Activated CD8-positive, alpha-beta memory T cell treated with anti-CD3 and anti-CD28 coated beads, Interleukin-2, amount 10 ng/mL, durations not matched to agents 7 days and 5 days (primary cell): ENCODE data around the gene ZNF385C. TPM values are rescaled to one million over a fixed set of nuclear protein-coding genes. Genes with fewer than 3 reads are reported as not detected.

Experiments
- ATAC-seq: fragments of 150-1000 bp; cut with Tn5 transposase; one replicate; pipeline ENCODE4 v1.10.0; 2021; ENCODE audit warnings: moderate library complexity
- CTCF ChIA-PET: fragments of 350-600 bp; sonication (Branson Sonifier 250); formaldehyde crosslinking; loops from one replicate; lab custom pipeline; 2021; ENCODE audit warnings: antibody characterized with exemption; lab: Charles Lee
- DNase-seq: peaks from one replicate; pipeline ENCODE4 v3.0.0-alpha.2; 2020
- H3K27ac Mint-ChIP-seq: one replicate; pipeline ENCODE4 v1.8.0; 2021; ENCODE audit warnings: mild to moderate bottlenecking, mixed read lengths
- H3K27me3 Mint-ChIP-seq: one replicate; pipeline ENCODE4 v1.8.0; 2021; ENCODE audit warnings: mixed read lengths
- H3K36me3 Mint-ChIP-seq: one replicate; pipeline ENCODE4 v1.8.0; 2021; ENCODE audit warnings: mild to moderate bottlenecking, mixed read lengths
- H3K4me1 Mint-ChIP-seq: one replicate; pipeline ENCODE4 v1.8.0; 2021; ENCODE audit warnings: mixed read lengths
- H3K4me3 Mint-ChIP-seq: one replicate; pipeline ENCODE4 v1.8.0; 2021; ENCODE audit warnings: mild to moderate bottlenecking, moderate library complexity, mixed read lengths
- H3K9me3 Mint-ChIP-seq: one replicate; pipeline ENCODE4 v1.8.0; 2022; ENCODE audit warnings: low read depth, mixed read lengths
- total RNA-seq, 2 experiments: library from RNA; stranded (reverse); gene quantifications; one replicate each; pipeline ENCODE4 v1.2.3, GENCODE V29; 2021

ZNF385C gene
- total RNA-seq, 2 experiments from 2014 or later: 0.12 to 0.18 TPM

DNA sequence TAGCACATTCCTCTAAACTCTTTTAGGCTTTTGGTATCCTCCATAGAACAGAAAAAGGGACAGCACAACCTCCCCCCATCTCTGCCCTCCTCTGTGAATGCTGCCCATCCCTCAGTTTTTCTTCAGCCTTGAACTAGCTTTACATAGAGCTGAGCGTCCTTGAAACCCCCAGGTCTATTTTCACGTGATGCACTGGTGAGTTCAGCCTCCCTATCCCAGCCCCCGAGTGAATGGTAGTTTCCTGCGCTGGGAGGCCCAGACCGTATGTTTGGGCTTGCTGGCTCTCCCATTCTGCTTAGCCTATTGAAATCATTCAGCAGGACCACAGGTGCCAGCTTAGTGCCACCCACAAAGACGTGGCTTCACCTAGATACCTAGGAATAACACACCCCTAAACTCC lies 22.5 kb downstream of the ZNF385C start:
- Mint-ChIP-seq H3K36me3 (no peaks in the 10 kb centered on the region), H3K4me3 (no peak overlapping the region), H3K9me3 (no peaks in the 10 kb centered on the region), H3K4me1 (peaks cover 9% of the 10 kb centered on the region), H3K27ac (no peak overlapping the region), H3K27me3 (peaks cover 27% of the 10 kb centered on the region)
- no peak for DNase-seq
- CTCF ChIA-PET: interaction anchor here (0.7 to 2.9 kb wide), 2 partner anchors 9 to 32 kb away, joined by 5 to 17 read pairs; no protein-coding TSS in a partner anchor
- ATAC-seq: no peak

DNA sequence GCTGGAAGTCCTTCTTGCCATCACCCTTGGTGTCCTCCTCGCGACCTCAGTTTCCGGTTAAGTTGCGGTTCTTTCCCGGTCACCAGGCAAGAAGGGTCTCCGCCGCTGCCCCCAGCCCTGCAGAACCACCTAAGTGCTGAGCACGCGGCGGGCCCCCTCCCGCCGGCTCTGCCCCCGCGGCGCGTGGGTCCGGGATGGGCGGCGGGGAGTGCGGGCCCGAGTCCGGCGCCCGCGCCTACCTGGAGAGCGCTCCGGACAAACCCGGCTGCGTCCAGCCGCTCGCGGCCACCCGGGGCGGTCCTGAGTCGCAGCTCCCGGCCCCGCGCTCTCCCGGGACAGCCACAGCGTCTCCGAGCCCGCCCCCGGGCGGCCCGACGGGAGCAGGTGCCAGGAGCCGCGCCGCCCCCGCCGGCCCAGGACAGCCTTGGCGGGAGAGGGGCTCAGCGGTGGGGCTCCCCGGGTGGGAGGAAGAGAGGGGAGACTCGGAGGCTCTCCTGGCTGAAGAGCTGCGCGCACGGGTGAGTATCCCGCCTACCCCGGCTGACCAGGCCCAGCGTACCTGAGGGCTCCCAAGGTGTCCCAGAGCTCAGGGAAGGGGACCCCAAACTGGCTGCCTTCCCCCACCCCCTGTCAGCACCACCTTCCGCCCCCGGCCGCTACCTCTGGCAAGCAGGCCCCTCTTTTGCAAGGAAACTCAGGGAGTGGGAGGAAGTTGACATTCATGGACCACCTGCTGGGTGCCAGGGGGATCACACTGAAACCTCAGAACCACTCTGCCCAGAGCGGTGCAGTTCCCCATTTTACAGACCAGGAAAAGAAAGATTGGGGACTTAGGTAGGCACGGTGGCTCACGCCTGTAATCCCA lies 25.7 kb downstream of the ZNF385C start:
- ATAC-seq (peak; percentile 34), DNase-seq (no peak)
- Mint-ChIP-seq H3K4me1 (peaks cover 9% of the 10 kb centered on the region), H3K27me3 (peaks cover 27% of the 10 kb centered on the region), H3K4me3 (peak overlapping the region; percentile 58), H3K9me3 (no peaks in the 10 kb centered on the region), H3K27ac (no peak overlapping the region), H3K36me3 (no peaks in the 10 kb centered on the region)
- CTCF ChIA-PET: interaction anchor here (1.0 to 2.2 kb wide), 13 partner anchors 12 to 110 kb away, joined by 3 to 8 read pairs (median 4); partner anchors contain the start of genes DHX58 and DNAJC7

DNA sequence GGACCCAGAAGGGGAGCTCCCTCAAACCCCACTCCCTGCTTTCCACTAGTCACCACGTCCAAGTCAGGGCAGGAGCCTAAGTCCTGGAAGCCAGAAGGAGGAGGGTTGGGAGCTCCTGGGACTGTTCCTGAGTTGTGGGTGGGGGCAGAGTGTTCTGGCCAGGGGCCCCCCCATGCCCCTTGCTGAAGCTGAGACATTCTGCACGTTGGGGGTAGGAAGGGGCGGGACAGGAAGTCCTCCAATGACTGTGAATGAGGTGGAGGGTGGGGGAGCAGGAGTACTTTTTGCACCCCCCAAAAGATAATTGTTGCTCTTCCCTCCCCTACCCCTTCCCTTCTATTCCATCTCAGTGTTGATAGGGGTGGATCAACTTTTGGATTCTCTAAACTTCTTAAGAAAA lies 26.5 kb downstream of the ZNF385C start:
- Mint-ChIP-seq H3K27me3 (peaks cover 27% of the 10 kb centered on the region), H3K4me3 (peak overlapping the region; percentile 58), H3K27ac (no peak overlapping the region), H3K4me1 (peaks cover 9% of the 10 kb centered on the region), H3K9me3 (no peaks in the 10 kb centered on the region), H3K36me3 (no peaks in the 10 kb centered on the region)
- CTCF ChIA-PET: interaction anchor here (1.0 to 2.2 kb wide), 12 partner anchors 12 to 109 kb away, joined by 3 to 8 read pairs (median 4); partner anchors contain the start of genes DHX58 and DNAJC7
- ATAC-seq: peak; percentile 31
- no peak for DNase-seq

- CTCF ChIA-PET: interaction anchor here (1.1 to 5.5 kb wide), 4 partner anchors 28 to 112 kb away, joined by 3 to 117 read pairs (median 4); partner anchors contain the start of genes DHX58, HSPB9, KAT2A and KCNH4
- ATAC-seq: no peak
Measured at GRCh38 chr17:42068979-42069378, 29.3 kb downstream of the ZNF385C start.

GRCh38 chr17:42067371-42068091 lies 30.7 kb downstream of the ZNF385C start:
- peaks cover 11% of the 10 kb centered on the region for H3K27me3 Mint-ChIP-seq
- CTCF ChIA-PET: interaction anchor here (0.7 to 5.5 kb wide), 22 partner anchors 9 to 339 kb away, joined by 3 to 117 read pairs (median 4); partner anchors contain the start of genes DHX58, DNAJC7, HSPB9 and JUP
- H3K4me1 Mint-ChIP-seq: peaks cover 29% of the 10 kb centered on the region
- no peak overlapping the region for H3K27ac Mint-ChIP-seq
- no peaks in the 10 kb centered on the region for H3K36me3 Mint-ChIP-seq
- H3K4me3 Mint-ChIP-seq: no peak overlapping the region
- DNase-seq (peak; percentile 80), ATAC-seq (peak; percentile 58)
- no peaks in the 10 kb centered on the region for H3K9me3 Mint-ChIP-seq

More at GRCh38 chr17:42068979-42069378, 29.3 kb downstream of the ZNF385C start:
- Mint-ChIP-seq H3K4me1 (peaks cover 21% of the 10 kb centered on the region), H3K36me3 (no peaks in the 10 kb centered on the region), H3K4me3 (no peak overlapping the region), H3K27me3 (peaks cover 23% of the 10 kb centered on the region), H3K27ac (no peak overlapping the region), H3K9me3 (no peaks in the 10 kb centered on the region)
- DNase-seq: no peak

- H3K9me3 Mint-ChIP-seq: no peaks in the 10 kb centered on the region
- DNase-seq (no peak), ATAC-seq (peak; percentile 35)
- no peaks in the 10 kb centered on the region for H3K27me3 Mint-ChIP-seq
- H3K36me3 Mint-ChIP-seq: no peaks in the 10 kb centered on the region
- H3K4me1 Mint-ChIP-seq: peaks cover 22% of the 10 kb centered on the region
- no peak overlapping the region for H3K4me3 Mint-ChIP-seq
- CTCF ChIA-PET: interaction anchor here (0.7 to 5.5 kb wide), 16 partner anchors 11 to 223 kb away, joined by 3 to 117 read pairs (median 5); partner anchors contain the start of genes DHX58, DNAJC7, HSPB9 and KAT2A
- H3K27ac Mint-ChIP-seq: no peak overlapping the region
Measured at GRCh38 chr17:42065201-42065600, 33.1 kb downstream of the ZNF385C start.

DNA sequence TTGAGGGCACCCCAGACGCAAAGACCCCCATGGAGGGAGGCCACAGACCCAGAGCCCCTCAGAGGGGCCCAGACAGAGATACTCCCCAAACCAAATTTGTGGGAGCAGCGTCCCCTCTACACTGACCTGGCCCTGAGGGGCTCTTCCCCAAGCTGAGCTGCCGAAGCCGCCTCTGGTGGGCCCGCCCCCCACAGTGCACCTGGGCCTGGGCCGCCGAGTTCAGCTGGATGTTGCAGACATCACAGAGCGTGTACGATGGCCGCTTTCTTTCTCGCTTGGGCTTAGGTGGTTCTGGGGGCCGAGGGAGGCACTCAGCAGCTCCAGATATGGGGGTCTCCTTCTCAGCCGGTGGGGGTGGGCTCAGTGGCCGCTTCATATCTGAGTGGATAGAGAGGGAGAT lies 35.6 kb downstream of the ZNF385C start:
- ATAC-seq (no peak), DNase-seq (no peak)
- CTCF ChIA-PET: interaction anchor here (0.8 to 2.2 kb wide), 3 partner anchors 42 to 74 kb away, joined by 3 to 8 read pairs (median 3); partner anchors contain the start of gene NKIRAS2
- Mint-ChIP-seq H3K27ac (no peak overlapping the region), H3K9me3 (no peaks in the 10 kb centered on the region), H3K27me3 (no peaks in the 10 kb centered on the region), H3K4me1 (peaks cover 22% of the 10 kb centered on the region), H3K4me3 (no peak overlapping the region), H3K36me3 (no peaks in the 10 kb centered on the region)

GRCh38 chr17:42061646-42062487 lies 36.4 kb downstream of the ZNF385C start:
- CTCF ChIA-PET: interaction anchor here (1.2 to 2.2 kb wide), 4 partner anchors 37 to 99 kb away, joined by 3 to 8 read pairs (median 3); partner anchors contain the start of gene NKIRAS2
- ATAC-seq (no peak), DNase-seq (no peak)
- Mint-ChIP-seq H3K36me3 (no peaks in the 10 kb centered on the region), H3K4me1 (peaks cover 22% of the 10 kb centered on the region), H3K9me3 (no peaks in the 10 kb centered on the region), H3K27me3 (no peaks in the 10 kb centered on the region), H3K27ac (no peak overlapping the region), H3K4me3 (no peak overlapping the region)

DNA sequence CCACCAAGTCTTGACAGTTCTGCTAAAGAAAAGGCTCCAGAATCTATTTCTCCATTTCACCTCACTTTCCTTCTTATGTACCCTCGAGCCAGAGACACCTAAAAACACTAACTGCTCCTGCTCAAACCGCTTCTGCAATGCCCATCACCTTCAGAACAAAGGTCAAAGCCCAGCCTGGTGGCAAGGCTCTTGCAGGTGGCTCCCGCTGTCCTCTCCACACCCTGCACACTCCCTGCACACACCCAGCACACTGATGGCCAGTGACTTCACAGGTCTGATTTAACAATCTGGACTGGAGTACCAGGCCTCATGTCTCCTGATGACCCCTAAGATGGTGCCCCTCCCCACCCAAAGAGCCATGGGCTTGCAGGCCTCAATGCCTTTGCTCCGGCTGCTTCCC lies 38.0 kb downstream of the ZNF385C start:
- Mint-ChIP-seq H3K9me3 (no peaks in the 10 kb centered on the region), H3K27me3 (peaks cover 2% of the 10 kb centered on the region), H3K36me3 (no peaks in the 10 kb centered on the region), H3K4me3 (no peak overlapping the region), H3K27ac (no peak overlapping the region), H3K4me1 (peaks cover 21% of the 10 kb centered on the region)
- no peak for DNase-seq
- CTCF ChIA-PET: interaction anchor here (0.9 kb wide), 1 partner anchor 252 kb away, joined by 3 read pairs; no protein-coding TSS in a partner anchor
- no peak for ATAC-seq

- CTCF ChIA-PET: interaction anchor here (0.9 kb wide), 1 partner anchor 252 kb away, joined by 3 read pairs; no protein-coding TSS in a partner anchor
- no peaks in the 10 kb centered on the region for H3K36me3 Mint-ChIP-seq
- DNase-seq (no peak), ATAC-seq (no peak)
- H3K27me3 Mint-ChIP-seq: peaks cover 6% of the 10 kb centered on the region
- H3K9me3 Mint-ChIP-seq: no peaks in the 10 kb centered on the region
- H3K4me1 Mint-ChIP-seq: peaks cover 17% of the 10 kb centered on the region
- H3K27ac Mint-ChIP-seq: no peak overlapping the region
- H3K4me3 Mint-ChIP-seq: no peak overlapping the region
Measured at GRCh38 chr17:42059815-42060214, 38.5 kb downstream of the ZNF385C start.

DNA sequence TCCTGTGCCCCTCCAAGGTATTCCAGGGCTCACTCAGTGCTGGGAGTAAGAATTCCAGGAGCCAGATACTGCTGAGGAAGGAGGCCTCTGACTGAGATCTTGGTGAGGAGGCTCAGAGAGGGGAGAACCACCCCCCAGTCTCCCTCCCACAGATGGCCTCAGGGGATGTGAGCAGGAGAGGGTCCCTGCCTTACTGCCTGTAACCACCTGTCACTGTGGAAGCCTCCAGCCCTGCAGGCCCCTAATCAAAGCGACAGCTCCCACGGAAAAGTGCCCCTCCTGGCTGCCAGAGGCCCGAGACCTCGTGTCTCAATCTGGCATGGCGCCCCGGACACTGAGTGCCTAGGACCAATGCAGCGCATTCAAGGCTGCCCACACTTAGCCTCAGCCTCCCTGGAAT lies 40.2 kb downstream of the ZNF385C start:
- Mint-ChIP-seq H3K4me1 (peaks cover 2% of the 10 kb centered on the region), H3K27me3 (peaks cover 17% of the 10 kb centered on the region), H3K4me3 (no peak overlapping the region), H3K36me3 (no peaks in the 10 kb centered on the region), H3K27ac (no peak overlapping the region), H3K9me3 (no peaks in the 10 kb centered on the region)
- CTCF ChIA-PET: interaction anchor here (1.3 kb wide), 1 partner anchor 33 kb away, joined by 3 read pairs; no protein-coding TSS in a partner anchor
- ATAC-seq (no peak), DNase-seq (no peak)

- Mint-ChIP-seq H3K4me1 (no peaks in the 10 kb centered on the region), H3K27ac (no peak overlapping the region), H3K27me3 (peaks cover 30% of the 10 kb centered on the region), H3K4me3 (no peak overlapping the region), H3K36me3 (no peaks in the 10 kb centered on the region), H3K9me3 (no peaks in the 10 kb centered on the region)
- DNase-seq: no peak
- no peak for ATAC-seq
- CTCF ChIA-PET: no interaction called here
Measured at GRCh38 chr17:42056635-42057034, 41.6 kb downstream of the ZNF385C start.
